ENCODE results near the gene NUPR1. TPM values are rescaled to one million over a fixed set of nuclear protein-coding genes. Genes with fewer than 3 reads are reported as not detected.

NUPR1 gene
- polyA plus RNA-seq = 100 to 1,000 TPM in 1 of 4 donors, 10 to 100 TPM in 1, 1 to 10 TPM in 2; 3.1 to 104 (median 13.0) TPM
- long read RNA-seq, donor 1 = 0 reads
- long read RNA-seq, donor 2, full-length matches to known transcripts = 6 of 6 reads
- long read RNA-seq, donor 2, partial matches to known transcripts = 0 of 6 reads
- long read RNA-seq, donor 2, other reads (novel, unspliced or antisense) = 0 of 6 reads
- long read RNA-seq, donor 3, full-length matches to known transcripts = 14 of 14 reads
- long read RNA-seq, donor 3, partial matches to known transcripts = 0 of 14 reads
- long read RNA-seq, donor 3, other reads (novel, unspliced or antisense) = 0 of 14 reads
- long read RNA-seq, donor 4 = 0 reads
- long read RNA-seq, donor 5, full-length matches to known transcripts = 7 of 7 reads
- long read RNA-seq, donor 5, partial matches to known transcripts = 0 of 7 reads
- long read RNA-seq, donor 5, other reads (novel, unspliced or antisense) = 0 of 7 reads
- long read RNA-seq, donor 6, full-length matches to known transcripts = 11 of 18 reads
- long read RNA-seq, donor 6, partial matches to known transcripts = 7 of 18 reads
- long read RNA-seq, donor 6, other reads (novel, unspliced or antisense) = 0 of 18 reads
- long read RNA-seq, donor 7, full-length matches to known transcripts = 11 of 34 reads
- long read RNA-seq, donor 7, partial matches to known transcripts = 11 of 34 reads
- long read RNA-seq, donor 7, other reads (novel, unspliced or antisense) = 12 of 34 reads
- long read RNA-seq, donor 8, full-length matches to known transcripts = 3 of 3 reads
- long read RNA-seq, donor 8, partial matches to known transcripts = 0 of 3 reads
- long read RNA-seq, donor 8, other reads (novel, unspliced or antisense) = 0 of 3 reads
- long read RNA-seq, donor 9, full-length matches to known transcripts = 11 of 11 reads
- long read RNA-seq, donor 9, partial matches to known transcripts = 0 of 11 reads
- long read RNA-seq, donor 9, other reads (novel, unspliced or antisense) = 0 of 11 reads
- long read RNA-seq, donor 10, full-length matches to known transcripts = 26 of 26 reads
- long read RNA-seq, donor 10, partial matches to known transcripts = 0 of 26 reads
- long read RNA-seq, donor 10, other reads (novel, unspliced or antisense) = 0 of 26 reads

- DNase-seq (peak; percentile 19 to 60), FAIRE-seq (no peak)
- Histone ChIP-seq H3K4me1 (ENCODE audit: control insufficient read depth in 3 of 3, insufficient read depth in 2 of 3, low read depth in 1 of 3, low read length in 2 of 3) (peaks cover 0 to 8% (median 0%) of the 10 kb centered on the region in 3 donors), H3K36me3 (ENCODE audit: control insufficient read depth in 3 of 3, insufficient read depth in 2 of 3, low read depth in 1 of 3, low read length in 3 of 3) (peaks cover 0 to 3% (median 0%) of the 10 kb centered on the region in 3 donors), H3K27me3 (ENCODE audit: control insufficient read depth in 3 of 3, insufficient read depth in 3 of 3, low read length in 3 of 3) (no peaks in the 10 kb centered on the region), H3K4me3 (ENCODE audit: low read depth in 1 of 3, low read length in 3 of 3) (peak within 1 kb of the TSS in 2 of 3 donors; percentile 42 to 55), H3K9me3 (ENCODE audit: control insufficient read depth in 2 of 2, insufficient read depth in 1 of 2, low read depth in 1 of 2, low read length in 1 of 2) (no peaks in the 10 kb centered on the region), H3K27ac (ENCODE audit: low read depth in 1 of 3, low read length in 2 of 3) (peak within 1 kb of the TSS in 2 of 3 donors; percentile 72 to 83)
- WGBS, 3 donors = 46 to 67% (median 65%) methylated on average over 18 to 22 of the region's 22 CpGs
Observed at GRCh38 chr16:28538733-28539596, at the start of gene NUPR1. TSS of gene NUPR1 (minus strand) at chr16:28538974. CDS start at chr16:28538907, 67 bp downstream.

GRCh38 chr16:28587386-28587785, 48.6 kb upstream of the NUPR1 start:
- Histone ChIP-seq H3K27me3 (ENCODE audit: control insufficient read depth in 3 of 3, insufficient read depth in 3 of 3, low read length in 3 of 3) (no peaks in the 10 kb centered on the region), H3K4me1 (ENCODE audit: control insufficient read depth in 3 of 3, insufficient read depth in 2 of 3, low read depth in 1 of 3, low read length in 2 of 3) (no peaks in the 10 kb centered on the region), H3K9me3 (ENCODE audit: control insufficient read depth in 2 of 2, insufficient read depth in 1 of 2, low read depth in 1 of 2, low read length in 1 of 2) (no peaks in the 10 kb centered on the region), H3K36me3 (ENCODE audit: control insufficient read depth in 3 of 3, insufficient read depth in 2 of 3, low read depth in 1 of 3, low read length in 3 of 3) (peaks cover 11 to 74% (median 12%) of the 10 kb centered on the region in 3 donors), H3K27ac (ENCODE audit: low read depth in 1 of 3, low read length in 2 of 3) (no peak overlapping the region), H3K4me3 (ENCODE audit: low read depth in 1 of 3, low read length in 3 of 3) (no peak overlapping the region)
- no peak for DNase-seq
- WGBS, 3 donors = 76 to 90% (median 85%) methylated on average over 8 of the region's 8 CpGs
- FAIRE-seq = no peak

GRCh38 chr16:28586466-28586865, 47.7 kb upstream of the NUPR1 start:
- no peak overlapping the region for H3K27ac ChIP-seq (ENCODE audit: low read depth in 1 of 3, low read length in 2 of 3)
- peaks cover 12 to 72% (median 12%) of the 10 kb centered on the region in 3 donors for H3K36me3 ChIP-seq (ENCODE audit: control insufficient read depth in 3 of 3, insufficient read depth in 2 of 3, low read depth in 1 of 3, low read length in 3 of 3)
- DNase-seq (no peak), FAIRE-seq (no peak)
- H3K27me3 ChIP-seq (ENCODE audit: control insufficient read depth in 3 of 3, insufficient read depth in 3 of 3, low read length in 3 of 3) = no peaks in the 10 kb centered on the region
- no peaks in the 10 kb centered on the region for H3K4me1 ChIP-seq (ENCODE audit: control insufficient read depth in 3 of 3, insufficient read depth in 2 of 3, low read depth in 1 of 3, low read length in 2 of 3)
- H3K4me3 ChIP-seq (ENCODE audit: low read depth in 1 of 3, low read length in 3 of 3) = no peak overlapping the region
- H3K9me3 ChIP-seq (ENCODE audit: control insufficient read depth in 2 of 2, insufficient read depth in 1 of 2, low read depth in 1 of 2, low read length in 1 of 2) = no peaks in the 10 kb centered on the region
- 87 to 92% (median 90%) methylated on average over 3 of the region's 3 CpGs for WGBS, 3 donors

GRCh38 chr16:28585674-28586073, 46.9 kb upstream of the NUPR1 start:
- H3K9me3 ChIP-seq (ENCODE audit: control insufficient read depth in 2 of 2, insufficient read depth in 1 of 2, low read depth in 1 of 2, low read length in 1 of 2) = no peaks in the 10 kb centered on the region
- H3K27ac ChIP-seq (ENCODE audit: low read depth in 1 of 3, low read length in 2 of 3) = no peak overlapping the region
- no peaks in the 10 kb centered on the region for H3K4me1 ChIP-seq (ENCODE audit: control insufficient read depth in 3 of 3, insufficient read depth in 2 of 3, low read depth in 1 of 3, low read length in 2 of 3)
- H3K27me3 ChIP-seq (ENCODE audit: control insufficient read depth in 3 of 3, insufficient read depth in 3 of 3, low read length in 3 of 3) = no peaks in the 10 kb centered on the region
- peaks cover 9 to 69% (median 15%) of the 10 kb centered on the region in 3 donors for H3K36me3 ChIP-seq (ENCODE audit: control insufficient read depth in 3 of 3, insufficient read depth in 2 of 3, low read depth in 1 of 3, low read length in 3 of 3)
- no peak overlapping the region for H3K4me3 ChIP-seq (ENCODE audit: low read depth in 1 of 3, low read length in 3 of 3)
- WGBS, 3 donors = 21 to 72% (median 42%) methylated on average over 11 of the region's 11 CpGs
- FAIRE-seq (no peak), DNase-seq (peak; percentile 28 to 90)

- 95 to 97% (median 97%) methylated on average over 15 of the region's 15 CpGs for WGBS, 3 donors
- H3K27ac ChIP-seq (ENCODE audit: low read depth in 1 of 3, low read length in 2 of 3) = no peak overlapping the region
- DNase-seq = no peak
- H3K4me3 ChIP-seq (ENCODE audit: low read depth in 1 of 3, low read length in 3 of 3) = no peak overlapping the region
- H3K9me3 ChIP-seq (ENCODE audit: control insufficient read depth in 2 of 2, insufficient read depth in 1 of 2, low read depth in 1 of 2, low read length in 1 of 2) = no peaks in the 10 kb centered on the region
- H3K27me3 ChIP-seq (ENCODE audit: control insufficient read depth in 3 of 3, insufficient read depth in 3 of 3, low read length in 3 of 3) = no peaks in the 10 kb centered on the region
- FAIRE-seq = no peak
- peaks cover 2 to 36% (median 6%) of the 10 kb centered on the region in 3 donors for H3K36me3 ChIP-seq (ENCODE audit: control insufficient read depth in 3 of 3, insufficient read depth in 2 of 3, low read depth in 1 of 3, low read length in 3 of 3)
- no peaks in the 10 kb centered on the region for H3K4me1 ChIP-seq (ENCODE audit: control insufficient read depth in 3 of 3, insufficient read depth in 2 of 3, low read depth in 1 of 3, low read length in 2 of 3)
Observed at GRCh38 chr16:28580726-28581315, 42.0 kb upstream of the NUPR1 start.

GRCh38 chr16:28575446-28576109, 36.8 kb upstream of the NUPR1 start:
- H3K27me3 ChIP-seq (ENCODE audit: control insufficient read depth in 3 of 3, insufficient read depth in 3 of 3, low read length in 3 of 3) = no peaks in the 10 kb centered on the region
- H3K36me3 ChIP-seq (ENCODE audit: control insufficient read depth in 3 of 3, insufficient read depth in 2 of 3, low read depth in 1 of 3, low read length in 3 of 3) = peaks cover 0 to 13% (median 0%) of the 10 kb centered on the region in 3 donors
- DNase-seq (no peak), FAIRE-seq (no peak)
- peaks cover 0 to 9% (median 0%) of the 10 kb centered on the region in 3 donors for H3K4me1 ChIP-seq (ENCODE audit: control insufficient read depth in 3 of 3, insufficient read depth in 2 of 3, low read depth in 1 of 3, low read length in 2 of 3)
- H3K9me3 ChIP-seq (ENCODE audit: control insufficient read depth in 2 of 2, insufficient read depth in 1 of 2, low read depth in 1 of 2, low read length in 1 of 2) = no peaks in the 10 kb centered on the region
- H3K4me3 ChIP-seq (ENCODE audit: low read depth in 1 of 3, low read length in 3 of 3) = no peak overlapping the region
- WGBS, 3 donors = 92 to 95% (median 94%) methylated on average over 8 of the region's 8 CpGs
- no peak overlapping the region for H3K27ac ChIP-seq (ENCODE audit: low read depth in 1 of 3, low read length in 2 of 3)

- DNase-seq (no peak), FAIRE-seq (no peak)
- Histone ChIP-seq H3K4me3 (ENCODE audit: low read depth in 1 of 3, low read length in 3 of 3) (no peak overlapping the region), H3K9me3 (ENCODE audit: control insufficient read depth in 2 of 2, insufficient read depth in 1 of 2, low read depth in 1 of 2, low read length in 1 of 2) (no peaks in the 10 kb centered on the region), H3K27ac (ENCODE audit: low read depth in 1 of 3, low read length in 2 of 3) (no peak overlapping the region), H3K36me3 (ENCODE audit: control insufficient read depth in 3 of 3, insufficient read depth in 2 of 3, low read depth in 1 of 3, low read length in 3 of 3) (peaks cover 0 to 10% (median 0%) of the 10 kb centered on the region in 3 donors), H3K27me3 (ENCODE audit: control insufficient read depth in 3 of 3, insufficient read depth in 3 of 3, low read length in 3 of 3) (no peaks in the 10 kb centered on the region), H3K4me1 (ENCODE audit: control insufficient read depth in 3 of 3, insufficient read depth in 2 of 3, low read depth in 1 of 3, low read length in 2 of 3) (peaks cover 0 to 9% (median 0%) of the 10 kb centered on the region in 3 donors)
- WGBS, 3 donors = 89 to 94% (median 91%) methylated on average over 2 of the region's 2 CpGs
Observed at GRCh38 chr16:28574925-28575324, 36.2 kb upstream of the NUPR1 start.
